GM04504 (cell line): Measurements from ENCODE around the gene FEZ2.

ENCODE experiments used
- DNase-seq: peaks from one replicate; pipeline ENCODE4 v3.0.0-alpha.2; 2012; ENCODE audit warnings: low read depth

The FEZ2 gene

DNA sequence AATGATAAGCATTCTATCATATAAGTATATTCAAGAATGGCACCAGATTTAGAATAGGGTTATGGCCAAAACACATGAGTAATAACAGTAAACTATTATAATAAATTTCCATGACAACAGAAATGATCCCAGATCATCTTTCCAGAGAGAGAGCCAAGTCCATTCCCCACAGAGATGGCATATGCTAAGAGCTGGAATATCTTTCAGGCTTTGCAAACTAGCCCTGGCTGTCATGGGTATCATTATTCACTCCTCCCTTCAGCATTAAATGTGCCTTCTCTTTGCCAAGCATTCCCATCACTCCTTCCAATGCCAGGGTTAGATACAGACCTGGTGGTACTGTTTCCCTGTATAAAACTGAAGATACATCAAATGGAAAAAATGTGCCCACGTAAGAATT lies 10.9 kb downstream of the FEZ2 start:
- DNase-seq: no peak

DNA sequence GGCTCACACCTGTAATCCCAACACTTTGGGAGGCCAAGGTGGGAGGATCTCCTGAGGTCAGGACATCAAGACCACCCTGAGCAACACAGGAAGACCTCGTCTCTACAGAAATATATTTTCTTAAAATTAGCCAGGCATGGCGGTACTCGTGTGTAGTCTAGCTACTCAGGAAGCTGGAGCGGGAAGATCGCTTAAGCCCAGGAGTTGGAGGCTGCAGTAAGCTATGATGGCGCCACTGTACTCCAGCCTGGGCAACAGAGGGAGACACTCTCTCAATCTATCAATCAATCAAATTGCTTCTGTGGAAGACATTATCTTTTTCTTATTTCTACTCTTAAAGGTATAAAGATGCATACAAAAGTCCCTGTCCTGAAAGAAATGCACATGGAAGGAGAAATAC lies 11.3 kb downstream of the FEZ2 start:
- DNase-seq: no peak

DNA sequence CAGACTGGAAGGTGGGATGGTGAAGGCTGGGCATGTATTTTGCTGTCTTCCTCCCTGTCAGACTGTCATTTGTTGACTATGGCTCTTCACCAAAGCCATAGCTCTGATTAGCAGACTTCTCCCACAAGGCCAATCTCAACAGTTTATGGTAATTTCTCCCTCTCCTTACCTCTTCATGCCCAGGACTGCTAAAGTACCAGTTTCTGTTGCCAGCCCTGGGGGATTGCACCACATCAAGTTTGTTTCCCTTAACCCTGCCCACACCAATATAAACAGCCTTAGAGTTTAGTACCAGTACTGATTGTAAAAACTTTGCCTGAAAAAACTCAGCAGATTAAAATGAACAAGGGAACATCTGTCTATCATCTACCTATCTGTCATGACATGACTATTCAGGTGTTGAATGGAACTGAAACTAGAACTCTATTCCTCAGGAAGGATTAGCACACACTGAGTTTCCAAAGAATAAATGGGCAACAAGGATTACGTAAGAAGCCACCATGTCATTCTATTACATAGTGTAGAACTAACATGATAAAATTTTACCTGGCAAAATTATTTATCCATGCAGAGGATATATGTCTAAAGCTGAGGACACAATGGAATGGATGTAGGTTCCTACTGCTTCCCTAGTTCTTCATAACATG lies 13.7 kb downstream of the FEZ2 start:
- DNase-seq: no peak

DNA sequence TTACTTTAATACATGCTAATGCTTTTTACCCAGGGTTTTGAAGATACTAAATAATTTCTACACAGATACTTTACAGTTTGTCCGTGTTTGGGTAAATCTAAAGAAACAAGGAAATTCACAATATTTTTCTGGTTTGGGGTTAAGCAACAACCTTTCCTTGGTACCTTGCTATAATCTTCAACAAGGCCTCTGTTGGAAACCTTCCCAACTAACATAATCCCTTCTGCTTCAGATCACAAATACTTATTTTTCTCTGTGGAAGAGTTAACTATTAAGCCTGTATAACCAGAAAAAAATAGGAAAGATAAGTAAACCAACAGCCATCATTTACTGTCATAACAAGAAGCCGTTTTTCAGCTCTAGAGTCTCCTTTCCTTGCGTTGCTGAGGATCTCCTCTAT lies 15.0 kb downstream of the FEZ2 start:
- DNase-seq: no peak

DNA sequence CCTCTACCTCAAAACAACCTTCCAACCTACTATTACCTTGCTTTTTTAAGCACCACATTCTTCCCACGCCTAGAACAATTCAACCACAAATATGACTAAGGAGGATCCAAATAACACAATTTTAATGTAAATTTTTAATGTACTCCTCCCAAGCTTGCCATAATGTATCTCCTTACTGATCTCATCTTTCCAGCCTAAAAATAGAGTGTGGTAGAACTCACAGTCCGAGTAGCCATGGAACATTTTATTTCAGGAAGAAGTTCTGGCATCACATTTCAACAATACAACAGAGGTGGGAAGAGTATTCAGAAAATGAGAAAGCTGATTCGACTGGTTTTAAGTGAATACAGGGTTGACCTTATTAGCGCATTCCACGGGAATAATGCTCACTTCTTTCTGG lies 15.4 kb downstream of the FEZ2 start:
- DNase-seq: no peak

DNA sequence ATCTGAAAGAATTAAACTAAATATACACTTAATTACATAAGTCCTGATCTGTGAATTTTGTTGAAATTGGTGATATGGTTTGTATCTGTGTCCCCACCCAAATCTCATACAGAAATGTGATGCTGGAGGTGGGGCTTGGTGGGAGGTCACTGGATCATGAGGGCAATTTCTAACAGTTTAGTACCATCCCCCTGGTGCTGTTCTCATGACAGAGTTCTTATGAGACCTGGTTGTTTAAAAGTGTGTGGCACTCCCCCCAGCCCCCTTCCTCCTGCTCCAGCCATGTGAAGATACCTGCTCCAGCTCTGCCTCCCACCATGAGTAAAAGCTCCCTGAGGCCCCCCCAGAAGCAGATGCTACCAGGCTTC lies 18.7 kb downstream of the FEZ2 start:
- no peak for DNase-seq

DNA sequence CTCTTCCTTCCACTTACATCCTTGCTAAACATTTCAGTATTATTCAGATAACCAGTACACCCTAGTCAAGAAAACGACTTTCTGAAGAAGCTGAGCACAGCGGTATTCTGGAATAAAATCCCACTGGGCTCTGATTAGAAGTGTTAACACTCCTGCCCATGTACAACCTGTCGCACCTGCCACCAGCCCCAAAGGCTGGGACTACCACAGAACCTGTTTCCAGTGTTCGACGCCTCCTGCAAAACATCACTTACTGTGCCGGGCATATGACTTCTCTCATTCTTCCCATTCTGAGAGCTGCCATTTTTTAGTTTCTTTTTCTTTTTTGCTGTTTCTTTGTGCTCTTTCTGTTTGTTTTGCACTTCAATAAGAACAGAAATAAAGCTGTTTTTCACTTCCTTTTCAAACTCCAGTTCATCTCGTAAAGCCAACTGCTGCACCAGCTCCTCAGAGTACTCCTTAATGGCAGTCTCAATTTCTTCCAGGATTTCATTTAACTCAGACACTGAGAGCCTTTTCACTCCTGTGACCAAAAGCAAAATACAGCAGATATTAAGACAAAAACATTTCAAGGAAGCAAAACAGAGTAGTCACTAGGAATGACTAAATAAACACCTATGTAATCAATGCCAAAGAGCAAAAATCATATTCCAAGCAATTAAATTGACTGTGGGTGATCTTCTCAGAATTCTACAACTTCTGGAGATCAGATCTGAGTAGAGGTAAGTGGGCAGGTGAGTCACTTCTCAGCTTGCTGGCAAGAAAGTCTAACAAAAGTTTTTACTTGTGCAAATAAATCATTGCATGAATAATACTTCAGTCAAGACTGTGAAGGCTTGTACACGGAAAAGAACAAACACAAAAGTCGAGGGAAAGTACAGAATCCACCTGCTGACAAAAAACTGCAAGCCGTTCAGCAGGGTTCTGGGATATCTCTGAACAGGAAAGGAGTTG lies 19.3 kb downstream of the FEZ2 start:
- no peak for DNase-seq

DNA sequence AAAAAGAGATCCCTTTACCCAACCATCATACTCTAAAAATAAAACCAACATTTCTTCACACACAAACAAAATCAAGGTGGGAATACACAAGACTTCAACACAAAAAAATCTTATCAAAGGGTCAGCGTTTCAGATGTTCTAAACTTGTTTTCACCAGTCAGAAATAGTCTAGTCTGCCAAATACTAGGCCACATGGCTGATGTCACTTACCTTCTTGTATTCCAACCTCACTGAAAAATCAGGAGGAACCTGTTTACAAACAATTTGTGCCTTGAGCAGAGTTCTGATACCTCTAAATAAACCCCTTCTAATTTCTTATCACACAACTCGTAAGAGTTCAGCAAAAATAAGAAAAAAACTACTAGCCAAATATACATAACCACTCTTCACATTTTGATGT lies 20.1 kb downstream of the FEZ2 start:
- DNase-seq: no peak

DNA sequence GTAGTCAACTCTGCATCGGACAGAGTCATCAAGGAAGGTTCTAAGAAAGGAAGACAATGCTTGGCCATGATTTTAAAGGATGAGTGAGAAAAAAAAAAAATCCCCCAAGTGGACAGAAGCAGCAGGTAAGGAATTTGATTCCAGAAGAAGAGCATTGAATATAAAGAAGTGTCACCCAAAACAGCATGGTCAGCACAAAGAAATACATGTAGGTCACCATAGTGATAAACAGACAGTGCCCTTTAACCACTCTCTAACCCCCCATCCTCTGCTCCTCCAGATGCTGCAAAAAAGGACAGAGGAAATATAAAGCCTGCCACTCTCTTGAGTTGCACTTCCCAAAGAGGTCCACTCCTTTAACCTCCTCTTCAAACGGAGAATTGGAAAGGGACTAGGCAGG lies 23.4 kb downstream of the FEZ2 start:
- no peak for DNase-seq

DNA sequence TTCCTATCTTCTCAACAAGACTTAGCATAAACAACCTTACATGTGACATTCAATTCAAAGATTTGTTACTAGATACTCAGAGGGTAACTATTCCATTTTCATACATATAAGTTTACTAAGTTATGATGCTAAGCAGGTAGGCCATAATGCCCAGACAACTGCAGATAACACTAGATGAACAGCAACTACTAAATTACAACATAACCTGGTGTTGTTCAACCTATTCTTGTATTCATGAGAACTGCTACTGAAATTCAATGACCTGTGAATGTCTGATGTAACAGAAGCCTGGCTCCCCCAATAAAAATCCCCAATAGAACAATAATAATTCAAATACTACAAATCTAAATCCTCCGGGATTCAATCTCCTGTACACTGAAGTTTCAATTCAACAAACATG lies 24.8 kb downstream of the FEZ2 start:
- no peak for DNase-seq

DNA sequence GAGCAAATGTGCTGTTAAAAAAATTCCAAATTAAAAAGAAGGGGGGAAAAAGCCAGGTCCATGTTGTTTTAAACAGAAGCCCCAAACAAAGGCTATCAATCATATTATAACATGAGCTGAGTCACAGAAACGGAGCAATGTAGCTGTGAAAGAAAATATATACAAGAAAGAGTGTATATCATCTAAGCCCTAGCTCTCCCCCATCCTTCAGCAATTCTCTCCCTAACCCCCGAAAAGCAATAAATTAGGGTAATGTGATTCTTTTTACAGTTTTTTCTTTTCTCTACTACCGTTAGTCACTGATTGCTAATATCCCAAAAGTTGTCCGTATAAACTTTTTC lies 25.3 kb downstream of the FEZ2 start:
- DNase-seq: no peak

DNA sequence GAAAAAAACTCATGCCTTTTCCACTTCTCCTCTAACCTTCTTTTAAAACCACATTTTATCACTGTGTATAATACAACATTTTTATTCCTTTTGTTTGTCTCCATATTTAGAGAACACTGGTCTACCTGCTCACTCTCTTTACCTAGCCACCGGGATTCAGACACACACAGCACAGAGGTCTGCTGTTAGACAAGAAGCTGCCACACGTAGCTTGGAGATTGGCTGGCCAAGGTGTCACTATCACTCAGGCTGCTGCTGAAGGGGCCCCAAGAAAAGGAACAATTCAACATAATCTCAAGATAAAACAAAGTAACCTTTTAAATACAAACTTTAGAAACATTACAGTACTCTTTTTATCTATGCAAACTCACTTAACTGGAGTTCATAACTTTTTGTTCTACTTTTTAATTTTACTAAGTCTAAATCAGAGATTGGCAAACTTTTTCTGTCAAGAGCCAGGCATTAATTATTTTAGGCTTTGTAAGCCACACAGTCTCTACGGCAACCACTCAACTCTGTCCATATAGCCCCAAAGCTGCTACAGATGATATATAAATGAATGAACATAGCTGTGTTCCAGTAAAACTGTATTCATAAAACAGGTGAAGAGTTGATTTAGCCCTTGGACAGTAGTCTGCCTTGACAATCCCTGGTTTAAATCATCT lies 25.8 kb downstream of the FEZ2 start:
- no peak for DNase-seq

DNA sequence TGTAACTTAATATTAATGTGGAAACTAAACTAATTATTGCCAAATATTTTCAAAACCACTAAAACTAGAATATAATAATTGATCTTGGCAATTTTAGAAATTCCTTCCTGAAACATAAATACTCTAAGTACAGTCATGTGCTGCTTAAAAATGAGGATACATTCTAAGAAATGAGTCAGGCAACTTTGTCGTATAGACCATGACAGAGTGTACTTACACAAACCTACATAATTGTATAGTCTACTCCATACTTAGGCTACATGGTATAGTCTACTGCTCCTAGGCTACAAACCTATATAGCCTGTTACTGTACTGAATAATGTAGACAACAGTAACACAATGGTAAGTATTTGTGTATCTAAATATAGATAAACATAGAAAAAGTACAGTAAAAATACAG lies 27.6 kb downstream of the FEZ2 start:
- DNase-seq: no peak

DNA sequence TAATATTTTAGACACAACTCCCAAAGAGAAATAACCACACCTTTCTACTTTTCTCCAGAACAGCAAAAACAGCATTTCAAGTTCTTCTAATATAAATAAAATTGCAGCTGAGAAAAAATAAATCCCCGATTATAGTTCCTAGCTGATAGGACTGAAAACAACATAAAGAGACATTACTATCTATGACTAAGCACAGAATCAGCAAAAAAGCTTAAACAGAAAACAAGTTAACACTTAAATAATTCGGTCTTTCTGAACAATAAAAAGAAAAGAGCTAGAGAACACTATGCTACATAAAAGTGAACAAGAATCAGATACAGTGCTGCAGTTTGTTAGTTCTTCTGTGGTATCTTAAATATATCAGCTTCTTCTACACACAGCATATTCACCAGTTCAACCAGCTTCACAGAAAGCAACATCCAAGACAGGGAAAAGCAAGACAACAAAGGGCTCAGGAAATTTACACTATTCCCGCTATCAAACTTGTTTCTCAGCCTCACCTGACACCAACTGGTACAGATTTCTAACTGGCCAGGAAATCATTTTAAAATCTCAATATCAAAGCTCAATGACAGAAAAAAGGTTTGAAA lies 28.6 kb downstream of the FEZ2 start:
- no peak for DNase-seq

DNA sequence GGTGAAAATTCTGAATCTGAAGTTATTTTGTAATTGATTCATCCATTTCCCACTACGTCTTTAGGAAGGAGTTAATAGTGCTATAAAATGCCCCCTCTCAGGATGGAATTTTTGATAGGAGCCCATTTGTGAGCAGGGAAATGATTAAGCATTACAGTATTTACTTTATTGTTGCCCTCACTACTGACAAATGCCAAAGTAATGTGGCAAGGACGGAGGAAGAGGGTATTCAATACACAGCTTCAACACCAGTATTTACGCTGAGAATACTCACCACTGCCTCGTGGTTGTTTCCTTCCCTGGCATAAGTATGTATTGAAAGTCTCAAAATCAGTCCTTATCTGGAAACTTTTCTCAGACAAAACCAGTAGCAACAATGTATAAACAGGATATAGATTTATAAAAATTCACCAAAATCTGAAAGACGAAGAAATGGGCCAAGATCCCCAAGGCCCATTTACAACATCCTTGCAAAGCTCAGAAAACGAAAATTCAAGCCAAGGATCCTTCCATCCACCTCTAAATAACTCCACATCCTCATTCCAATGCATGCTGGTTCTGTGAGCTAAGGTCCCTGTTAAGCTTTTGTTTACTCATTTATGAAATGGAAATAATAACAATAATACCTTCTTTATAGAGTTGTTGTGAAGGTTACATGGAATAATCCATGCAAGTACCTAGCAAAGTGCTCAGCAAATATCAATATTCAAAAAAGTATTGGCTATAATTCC lies 29.3 kb downstream of the FEZ2 start:
- no peak for DNase-seq

DNA sequence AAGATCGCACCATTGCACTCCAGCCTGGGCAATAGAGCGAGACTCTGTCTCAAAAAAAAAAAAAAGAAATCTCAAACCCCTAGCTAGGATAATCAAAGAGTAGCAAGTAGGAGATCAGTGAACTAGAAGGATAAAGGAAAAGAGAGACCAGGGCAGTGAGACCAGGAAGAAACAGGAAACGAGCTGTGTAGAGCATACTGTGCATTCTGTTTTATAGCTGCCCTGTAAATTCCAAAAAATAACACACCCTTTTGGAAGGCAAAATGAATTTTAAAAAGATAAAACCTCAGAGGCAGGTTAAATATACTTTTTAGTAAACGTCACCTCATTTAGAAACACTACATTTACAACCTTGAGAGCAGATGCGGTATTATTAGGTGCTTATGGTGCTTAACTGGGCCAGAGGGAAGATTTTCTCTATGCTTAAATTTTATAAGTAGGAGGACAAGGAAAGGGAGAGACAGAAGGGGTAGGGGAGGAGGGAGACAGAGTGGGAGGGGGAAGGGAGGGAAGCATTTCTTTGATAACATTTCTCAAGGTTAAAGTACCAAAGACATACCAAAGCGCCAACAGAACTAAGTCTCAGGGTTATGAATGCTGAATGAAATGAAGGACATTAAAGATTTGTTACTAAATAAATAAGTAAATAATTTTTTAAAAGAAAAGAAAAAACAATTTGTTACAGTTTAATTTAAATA lies 30.1 kb downstream of the FEZ2 start:
- DNase-seq: no peak

DNA sequence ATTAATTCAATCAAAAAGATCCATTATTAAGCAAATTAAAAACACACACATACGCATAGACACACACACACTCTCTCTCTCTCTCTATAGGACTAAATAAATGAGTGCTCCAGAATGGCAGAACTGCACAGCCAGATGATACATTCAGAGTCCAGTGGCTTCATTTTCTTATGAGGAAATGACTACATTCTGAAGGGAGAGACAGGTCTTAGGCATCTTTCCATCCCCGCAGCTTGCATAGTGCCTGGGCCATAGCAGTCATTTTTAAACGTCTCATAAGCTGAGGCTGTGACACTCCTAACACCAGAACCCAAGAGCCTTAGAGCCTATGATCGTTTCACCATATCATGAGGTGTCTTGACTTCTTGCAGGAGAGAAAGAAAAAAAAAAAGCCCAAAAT lies 31.1 kb downstream of the FEZ2 start:
- DNase-seq: no peak

DNA sequence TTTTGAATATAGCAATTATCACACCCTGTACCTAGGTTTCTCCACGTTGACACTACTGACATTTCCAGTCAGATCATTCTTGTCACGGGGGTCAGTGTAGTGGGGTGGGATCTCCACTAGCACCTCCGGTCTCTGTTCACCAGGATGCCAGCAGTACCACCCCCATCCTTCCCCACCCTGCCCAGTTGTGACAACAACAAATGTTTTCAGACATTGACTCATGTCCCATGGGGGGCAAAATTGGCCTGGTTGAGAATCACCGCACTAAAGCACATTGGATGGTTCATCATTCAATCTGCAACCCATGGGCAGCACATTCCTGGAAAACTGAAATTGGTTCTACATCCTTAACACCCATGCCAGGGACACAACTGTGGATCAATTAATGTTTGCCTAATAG lies 32.3 kb downstream of the FEZ2 start:
- DNase-seq: no peak

DNA sequence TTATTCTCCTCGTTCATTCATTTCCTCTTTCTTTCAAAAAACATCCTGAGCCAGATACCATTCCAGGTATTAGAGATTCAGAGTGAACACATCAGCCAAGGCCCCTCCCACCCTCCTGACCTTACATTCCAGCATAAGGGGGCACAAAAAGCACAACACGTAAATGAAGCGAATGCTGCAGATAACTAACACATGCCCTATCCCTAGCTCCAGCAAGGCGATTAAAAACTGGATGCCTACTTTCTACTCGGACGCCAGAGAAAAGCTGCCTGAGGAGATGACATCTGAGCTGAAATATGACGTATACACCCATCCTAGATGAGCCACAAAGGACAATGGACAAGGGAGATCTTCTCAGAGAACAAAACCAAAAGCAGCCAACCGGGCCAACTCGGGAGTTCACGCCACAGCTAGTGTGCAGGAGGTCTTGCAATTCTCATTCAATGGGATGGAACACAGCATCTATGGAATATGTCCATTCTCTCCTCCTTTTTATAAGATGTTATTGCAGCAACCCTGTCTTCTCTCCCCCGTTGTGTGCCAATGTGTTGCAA lies 33.5 kb downstream of the FEZ2 start:
- no peak for DNase-seq

DNA sequence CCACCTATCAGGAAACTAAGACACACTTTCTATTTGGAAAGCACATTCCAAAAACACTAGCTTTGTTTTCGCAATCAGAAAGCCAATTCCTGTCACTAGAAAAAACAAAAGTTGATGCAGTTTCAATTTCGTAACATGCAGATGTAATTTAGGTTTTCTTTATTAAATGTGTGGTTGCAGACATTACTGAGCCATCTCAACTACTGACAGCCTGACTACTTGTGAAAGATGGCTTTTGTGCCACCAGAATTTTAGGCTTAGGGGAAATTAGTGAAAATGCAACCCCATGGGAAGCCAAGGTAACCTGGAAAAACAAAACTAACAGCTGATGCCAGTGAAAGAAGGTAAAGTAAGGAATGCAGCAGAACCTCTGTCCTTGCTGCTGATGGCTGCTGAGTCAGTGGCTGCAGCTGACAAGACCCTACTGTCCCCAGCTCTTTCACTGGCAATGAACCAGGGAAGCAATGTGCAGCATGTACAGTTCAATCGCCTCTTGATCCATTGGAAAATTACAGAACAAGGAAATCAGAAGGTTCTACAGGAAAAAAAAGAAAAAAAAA lies 34.9 kb downstream of the FEZ2 start:
- DNase-seq: no peak

DNA sequence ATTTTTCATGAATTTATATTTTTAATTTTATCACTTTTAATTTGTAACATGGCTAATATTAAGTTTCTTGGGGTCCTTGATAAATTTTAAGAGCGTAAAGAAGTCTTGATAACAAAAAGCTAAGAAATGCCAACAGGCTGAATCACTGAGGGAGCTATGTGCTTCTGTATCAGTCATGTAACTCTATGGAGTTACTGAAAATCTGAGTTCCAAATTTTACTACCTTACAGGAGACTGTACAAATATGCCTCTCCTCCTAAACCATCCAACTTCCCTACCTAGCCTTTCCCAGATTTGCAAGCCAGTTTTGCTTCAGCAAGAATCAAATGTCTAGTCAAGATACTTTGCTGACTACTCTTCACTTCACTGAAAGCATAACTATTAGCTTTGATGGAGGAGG lies 35.7 kb downstream of the FEZ2 start:
- no peak for DNase-seq
